ENCODE results near the gene ZNF697.

DNA sequence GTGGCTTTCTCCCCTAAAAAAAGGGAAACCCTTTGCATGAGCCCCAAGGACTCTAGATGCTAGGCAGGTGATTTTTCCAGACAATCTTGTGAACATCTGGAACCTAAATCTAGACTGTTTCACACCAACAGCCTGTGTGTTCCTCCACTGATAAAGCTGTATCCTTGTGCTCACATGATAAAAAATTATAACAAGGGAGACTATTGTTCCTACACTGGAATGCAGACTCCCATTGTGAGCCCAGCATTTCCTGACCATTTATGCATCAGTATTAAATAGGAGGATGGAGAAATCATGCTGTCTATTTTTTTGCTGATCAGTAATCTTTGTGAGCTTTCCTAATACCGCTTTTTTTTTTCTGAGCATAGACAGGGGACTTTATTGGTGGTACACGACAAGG, 52.5 kb downstream of the ZNF697 start:
- no peak for TF ChIP-seq CTCF (IDR thresholded peaks at IDR 0.05)
- TF ChIP-seq POLR2A (IDR thresholded peaks at IDR 0.05) = no peak

Measured in esophagus squamous epithelium (tissue), 4 donors.